Parathyroid adenoma (tissue), 2 donors: ENCODE measurements around the gene ATP9B.

Experiments used
- H2AFZ ChIP-seq: fragments of 300-600 bp; sonication (generic); one replicate; pipeline ENCODE4 v1.7.0; 2017; ENCODE audit warnings: antibody characterized with exemption, mild to moderate bottlenecking
- H3K27ac ChIP-seq: fragments of 300-600 bp; sonication (generic); one replicate; pipeline ENCODE4 v1.7.0; 2017
- H3K27me3 ChIP-seq: fragments of 300-600 bp; sonication (generic); one replicate; pipeline ENCODE4 v1.7.0; 2017; ENCODE audit warnings: low read length; ENCODE audit not compliant: control insufficient read depth, insufficient read depth
- H3K36me3 ChIP-seq: fragments of 300-600 bp; sonication (generic); one replicate; pipeline ENCODE4 v1.7.0; 2017; ENCODE audit warnings: low read length; ENCODE audit not compliant: control insufficient read depth, insufficient read depth
- H3K4me1 ChIP-seq: fragments of 300-600 bp; sonication (generic); one replicate; pipeline ENCODE4 v1.7.0; 2017; ENCODE audit warnings: control low read depth
- H3K4me2 ChIP-seq: fragments of 300-600 bp; sonication (generic); one replicate; pipeline ENCODE4 v1.7.0; 2017; ENCODE audit warnings: low read length
- H3K4me3 ChIP-seq: fragments of 300-600 bp; sonication (generic); one replicate; pipeline ENCODE4 v1.7.0; 2017; ENCODE audit warnings: low read depth, low read length
- H3K79me2 ChIP-seq: fragments of 300-600 bp; sonication (generic); one replicate; pipeline ENCODE4 v1.7.0; 2017; ENCODE audit warnings: control low read depth
- H3K9ac ChIP-seq: fragments of 300-600 bp; sonication (generic); one replicate; pipeline ENCODE4 v1.7.0; 2017; ENCODE audit warnings: mild to moderate bottlenecking
- H3K9me3 ChIP-seq: fragments of 300-600 bp; sonication (generic); one replicate; pipeline ENCODE4 v1.7.0; 2017; ENCODE audit warnings: low read length; ENCODE audit not compliant: control insufficient read depth
- TF ChIP-seq, protein P1 (sequence below): fragments of 300-600 bp; sonication (generic); IDR thresholded peaks from one replicate; pipeline ENCODE4 v1.7.0; 2017; ENCODE audit warnings: antibody characterized with exemption, mild to moderate bottlenecking
- donor health status: primary hyperparathyroidism.

ATP9B gene

GRCh38 chr18:79195716-79196683 is 126.8 kb downstream of the ATP9B start:
- H3K4me2 ChIP-seq = no peak overlapping the region
- no peak overlapping the region for H3K4me3 ChIP-seq
- TF ChIP-seq, protein P1, sequence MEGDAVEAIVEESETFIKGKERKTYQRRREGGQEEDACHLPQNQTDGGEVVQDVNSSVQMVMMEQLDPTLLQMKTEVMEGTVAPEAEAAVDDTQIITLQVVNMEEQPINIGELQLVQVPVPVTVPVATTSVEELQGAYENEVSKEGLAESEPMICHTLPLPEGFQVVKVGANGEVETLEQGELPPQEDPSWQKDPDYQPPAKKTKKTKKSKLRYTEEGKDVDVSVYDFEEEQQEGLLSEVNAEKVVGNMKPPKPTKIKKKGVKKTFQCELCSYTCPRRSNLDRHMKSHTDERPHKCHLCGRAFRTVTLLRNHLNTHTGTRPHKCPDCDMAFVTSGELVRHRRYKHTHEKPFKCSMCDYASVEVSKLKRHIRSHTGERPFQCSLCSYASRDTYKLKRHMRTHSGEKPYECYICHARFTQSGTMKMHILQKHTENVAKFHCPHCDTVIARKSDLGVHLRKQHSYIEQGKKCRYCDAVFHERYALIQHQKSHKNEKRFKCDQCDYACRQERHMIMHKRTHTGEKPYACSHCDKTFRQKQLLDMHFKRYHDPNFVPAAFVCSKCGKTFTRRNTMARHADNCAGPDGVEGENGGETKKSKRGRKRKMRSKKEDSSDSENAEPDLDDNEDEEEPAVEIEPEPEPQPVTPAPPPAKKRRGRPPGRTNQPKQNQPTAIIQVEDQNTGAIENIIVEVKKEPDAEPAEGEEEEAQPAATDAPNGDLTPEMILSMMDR = no peak
- no peak overlapping the region for H3K9ac ChIP-seq
- no peak overlapping the region for H3K27ac ChIP-seq
- no peak overlapping the region for H2AFZ ChIP-seq
- no peaks in the 10 kb centered on the region for H3K79me2 ChIP-seq
- H3K4me1 ChIP-seq = no peaks in the 10 kb centered on the region
- H3K27me3 ChIP-seq = no peaks in the 10 kb centered on the region
- no peaks in the 10 kb centered on the region for H3K36me3 ChIP-seq
- H3K9me3 ChIP-seq = no peaks in the 10 kb centered on the region

DNA sequence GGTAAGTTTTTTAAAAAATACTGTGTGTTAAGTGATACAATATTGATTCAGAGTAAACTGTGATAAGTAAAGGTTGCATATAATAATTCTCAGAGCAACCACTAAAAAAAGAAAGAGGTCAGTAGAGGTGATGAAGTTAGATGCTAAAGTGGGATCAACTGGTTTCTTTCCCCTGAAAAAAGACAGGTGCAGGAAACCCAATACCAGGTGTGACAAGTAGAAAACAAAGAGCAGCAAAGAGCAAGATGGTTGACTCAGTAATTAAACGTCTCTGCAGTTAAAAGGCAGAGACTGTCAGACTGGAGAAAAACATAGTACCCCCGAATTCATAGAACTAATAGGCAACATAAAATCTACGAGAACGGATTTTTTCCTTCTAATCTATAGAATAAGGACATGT is 128.3 kb downstream of the ATP9B start:
- TF ChIP-seq, protein P1 = no peak
- no peaks in the 10 kb centered on the region for H3K9me3 ChIP-seq
- H3K4me3 ChIP-seq = no peak overlapping the region
- H3K27me3 ChIP-seq = no peaks in the 10 kb centered on the region
- H3K36me3 ChIP-seq = no peaks in the 10 kb centered on the region
- H3K4me2 ChIP-seq = no peak overlapping the region
- no peak overlapping the region for H3K27ac ChIP-seq
- H2AFZ ChIP-seq = no peak overlapping the region
- no peak overlapping the region for H3K9ac ChIP-seq
- no peaks in the 10 kb centered on the region for H3K4me1 ChIP-seq
- H3K79me2 ChIP-seq = no peaks in the 10 kb centered on the region

GRCh38 chr18:79199691-79200374 is 130.6 kb downstream of the ATP9B start:
- Histone ChIP-seq H3K4me1 (no peaks in the 10 kb centered on the region), H3K9ac (no peak overlapping the region), H3K36me3 (no peaks in the 10 kb centered on the region), H3K27ac (no peak overlapping the region), H3K9me3 (no peaks in the 10 kb centered on the region), H3K27me3 (no peaks in the 10 kb centered on the region), H3K4me2 (no peak overlapping the region), H3K4me3 (no peak overlapping the region), H3K79me2 (no peaks in the 10 kb centered on the region), H2AFZ (no peak overlapping the region)
- TF ChIP-seq, protein P1 = no peak

- TF ChIP-seq, protein P1 = no peak
- Histone ChIP-seq H3K27me3 (no peaks in the 10 kb centered on the region), H3K27ac (no peak overlapping the region), H2AFZ (no peak overlapping the region), H3K36me3 (no peaks in the 10 kb centered on the region), H3K4me1 (no peaks in the 10 kb centered on the region), H3K4me2 (no peak overlapping the region), H3K9ac (no peak overlapping the region), H3K79me2 (no peaks in the 10 kb centered on the region), H3K4me3 (no peak overlapping the region), H3K9me3 (no peaks in the 10 kb centered on the region)
Observed at GRCh38 chr18:79200546-79201268, 131.5 kb downstream of the ATP9B start.
